Measurements from ENCODE around the gene USF2.

DNA sequence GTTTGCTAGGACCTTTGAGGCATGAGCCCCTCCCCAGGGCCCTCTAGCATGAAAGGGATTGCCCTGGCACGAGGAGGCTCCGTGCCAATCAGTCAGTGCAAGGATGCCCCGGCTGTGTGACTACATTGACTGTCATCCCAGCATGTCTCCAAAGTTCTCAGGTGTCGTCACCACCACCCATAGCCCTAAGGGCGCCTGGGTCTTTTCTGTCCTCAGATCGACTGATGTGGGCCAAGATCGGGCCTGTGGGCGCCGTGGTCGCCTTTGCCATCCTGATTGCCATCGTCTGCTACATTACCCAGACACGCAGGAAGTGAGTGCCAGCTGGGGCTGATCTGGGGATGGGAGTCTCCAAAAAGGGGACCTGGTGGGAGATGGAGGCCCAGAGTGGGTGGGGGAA, 41.6 kb downstream of the USF2 start:
- TF ChIP-seq, protein P1, sequence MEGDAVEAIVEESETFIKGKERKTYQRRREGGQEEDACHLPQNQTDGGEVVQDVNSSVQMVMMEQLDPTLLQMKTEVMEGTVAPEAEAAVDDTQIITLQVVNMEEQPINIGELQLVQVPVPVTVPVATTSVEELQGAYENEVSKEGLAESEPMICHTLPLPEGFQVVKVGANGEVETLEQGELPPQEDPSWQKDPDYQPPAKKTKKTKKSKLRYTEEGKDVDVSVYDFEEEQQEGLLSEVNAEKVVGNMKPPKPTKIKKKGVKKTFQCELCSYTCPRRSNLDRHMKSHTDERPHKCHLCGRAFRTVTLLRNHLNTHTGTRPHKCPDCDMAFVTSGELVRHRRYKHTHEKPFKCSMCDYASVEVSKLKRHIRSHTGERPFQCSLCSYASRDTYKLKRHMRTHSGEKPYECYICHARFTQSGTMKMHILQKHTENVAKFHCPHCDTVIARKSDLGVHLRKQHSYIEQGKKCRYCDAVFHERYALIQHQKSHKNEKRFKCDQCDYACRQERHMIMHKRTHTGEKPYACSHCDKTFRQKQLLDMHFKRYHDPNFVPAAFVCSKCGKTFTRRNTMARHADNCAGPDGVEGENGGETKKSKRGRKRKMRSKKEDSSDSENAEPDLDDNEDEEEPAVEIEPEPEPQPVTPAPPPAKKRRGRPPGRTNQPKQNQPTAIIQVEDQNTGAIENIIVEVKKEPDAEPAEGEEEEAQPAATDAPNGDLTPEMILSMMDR (conservative IDR thresholded peaks at IDR 0.05): no peak
- TF ChIP-seq ZFX (IDR thresholded peaks at IDR 0.05): no peak
